HG02840 (cell line): ENCODE results near the gene AADACL4.
"Not testable (repeated sequence)": the region's sequence is repeated elsewhere in the genome, so short reads cannot be mapped to it uniquely, and the experiment has no call there.

Experiments
- ATAC-seq: cut with Tn5 transposase; IDR thresholded peaks from one replicate; pipeline ENCODE4 v1.9.1; 2021; ENCODE audit warnings: mild to moderate bottlenecking, moderate library complexity, moderate number of reproducible peaks; ENCODE audit not compliant: unreplicated experiment, low FRiP score

The AADACL4 gene

DNA sequence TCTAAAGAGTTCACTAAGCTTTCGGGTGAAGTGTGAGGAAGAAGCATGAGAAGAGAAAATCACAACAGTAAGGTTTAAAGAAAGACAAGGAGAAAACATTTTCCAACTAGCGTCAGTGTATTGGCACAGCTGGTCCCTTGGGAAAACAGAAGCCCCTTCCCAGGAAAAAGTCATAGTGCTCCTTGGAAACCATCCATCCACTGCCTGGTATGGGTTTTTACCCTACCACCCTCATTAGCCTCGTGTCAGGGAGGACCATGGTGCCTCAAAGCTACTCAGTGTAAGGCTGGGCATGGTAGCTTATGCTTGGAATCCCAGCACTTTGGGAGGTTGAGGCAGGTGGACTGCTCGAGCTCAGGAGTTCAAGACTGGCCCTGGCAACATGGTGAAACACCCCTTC lies 12.7 kb downstream of the AADACL4 start:
- ATAC-seq: no peak

DNA sequence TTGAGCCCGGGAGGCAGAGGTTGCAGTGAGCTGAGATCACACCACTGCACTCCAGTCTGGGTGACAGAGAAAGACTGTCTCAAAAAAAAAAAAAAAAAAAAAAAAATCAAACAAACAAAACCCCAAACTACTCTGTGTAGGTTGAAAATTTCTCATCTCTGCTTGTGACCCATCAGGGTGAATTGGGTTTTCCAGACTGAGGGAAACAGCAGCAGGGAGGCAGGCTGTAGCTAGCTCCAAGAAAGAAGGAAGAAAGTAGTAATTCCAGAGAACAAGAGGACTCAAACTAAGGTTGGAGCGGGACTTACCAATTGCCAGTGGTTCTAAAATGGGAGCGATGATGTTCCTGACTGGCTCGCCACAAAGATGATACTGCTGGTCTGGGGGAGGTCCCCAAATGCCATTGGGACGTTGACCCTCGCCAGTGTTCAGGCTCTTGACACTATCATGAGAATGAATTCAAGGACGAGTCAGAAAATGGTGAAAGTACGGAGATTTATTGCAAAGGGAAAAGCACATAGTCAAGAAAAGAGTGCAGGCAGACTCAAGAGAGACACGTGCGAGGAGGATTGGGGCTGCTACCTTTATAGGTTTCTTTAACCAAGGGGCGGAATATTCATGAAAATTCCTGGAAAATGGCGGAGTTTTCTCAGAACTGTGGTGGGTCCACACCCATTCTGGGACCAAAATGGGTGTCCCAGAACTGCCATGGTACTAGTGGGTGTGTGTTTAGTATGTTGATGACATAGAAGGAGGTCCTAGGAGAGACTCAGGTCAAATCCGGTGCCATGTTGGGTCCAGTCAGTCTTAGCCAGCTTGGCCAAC lies 13.4 kb downstream of the AADACL4 start:
- ATAC-seq: no peak

DNA sequence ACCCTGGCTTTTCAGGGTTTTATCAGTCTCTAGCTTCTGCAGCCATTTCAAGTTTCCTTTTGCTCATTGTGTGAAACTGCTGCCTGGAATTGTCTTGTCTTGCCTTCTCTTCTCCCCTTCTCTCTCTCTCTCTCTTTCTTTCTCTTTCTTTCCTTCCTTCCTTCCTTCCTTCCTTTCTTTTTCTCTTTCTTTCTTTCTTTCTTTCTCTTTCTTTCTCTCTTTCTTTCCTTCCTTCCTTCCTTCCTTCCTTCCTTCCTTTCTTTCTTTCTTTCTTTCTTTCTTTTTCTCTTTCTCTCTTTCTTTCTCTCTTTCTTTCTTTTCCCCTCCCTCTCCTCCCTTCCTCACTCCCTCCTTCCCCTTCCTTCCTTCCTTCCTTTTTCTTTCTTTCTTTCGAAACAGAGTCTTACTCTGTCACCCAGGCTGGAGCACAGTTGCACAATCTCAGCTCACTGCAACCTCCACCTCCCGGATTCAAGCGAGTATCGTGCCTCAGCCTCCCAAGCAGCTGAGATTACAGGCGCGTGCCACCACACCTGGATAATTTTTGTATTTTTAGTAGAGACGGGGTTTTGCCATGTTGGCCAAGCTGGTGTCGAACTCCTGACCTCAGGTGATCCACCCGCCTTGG lies 14.1 kb downstream of the AADACL4 start:
- ATAC-seq: not testable (repeated sequence)

DNA sequence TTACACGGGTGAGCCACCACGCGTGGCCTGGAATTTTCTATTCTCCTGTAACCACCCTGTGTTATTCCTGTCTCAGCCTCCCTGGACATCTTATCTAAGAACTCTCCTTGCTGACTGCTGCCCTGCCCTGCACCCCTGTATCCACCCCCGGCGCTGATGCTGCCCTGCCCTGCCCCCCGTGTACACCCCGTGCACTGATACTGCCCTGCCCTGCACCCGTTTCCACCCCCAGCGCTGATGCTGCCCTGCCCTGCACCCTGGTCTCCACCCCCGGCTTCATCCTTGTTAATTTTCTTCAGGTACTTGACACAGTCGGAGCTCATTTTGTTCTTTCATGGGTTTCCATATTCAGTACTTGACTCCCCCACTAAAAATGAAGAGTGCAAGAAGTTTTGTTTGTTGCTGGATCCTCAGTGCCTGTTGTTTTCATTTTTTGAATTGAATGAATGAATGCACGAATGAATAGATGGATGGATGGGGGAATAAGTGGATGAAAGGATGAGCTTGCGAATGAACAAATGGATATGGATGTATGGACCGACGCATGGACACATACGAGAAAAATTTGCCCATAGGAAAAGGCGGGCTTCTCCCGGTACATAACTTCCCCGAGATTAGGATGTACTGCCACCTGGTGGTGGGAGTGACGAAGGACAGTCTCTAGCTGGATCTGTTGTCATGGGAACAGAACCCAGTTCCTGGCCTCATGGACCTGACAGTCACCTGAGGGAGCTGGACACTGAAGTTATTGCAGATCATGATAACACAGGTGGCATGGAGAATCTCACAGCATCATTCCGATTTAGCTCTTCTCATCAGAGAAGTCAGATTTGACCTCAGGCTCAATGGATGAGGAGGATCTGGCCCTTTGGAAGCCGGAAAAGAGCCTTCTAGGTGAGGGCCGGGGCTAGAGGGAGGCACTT lies 14.9 kb downstream of the AADACL4 start:
- no peak for ATAC-seq

DNA sequence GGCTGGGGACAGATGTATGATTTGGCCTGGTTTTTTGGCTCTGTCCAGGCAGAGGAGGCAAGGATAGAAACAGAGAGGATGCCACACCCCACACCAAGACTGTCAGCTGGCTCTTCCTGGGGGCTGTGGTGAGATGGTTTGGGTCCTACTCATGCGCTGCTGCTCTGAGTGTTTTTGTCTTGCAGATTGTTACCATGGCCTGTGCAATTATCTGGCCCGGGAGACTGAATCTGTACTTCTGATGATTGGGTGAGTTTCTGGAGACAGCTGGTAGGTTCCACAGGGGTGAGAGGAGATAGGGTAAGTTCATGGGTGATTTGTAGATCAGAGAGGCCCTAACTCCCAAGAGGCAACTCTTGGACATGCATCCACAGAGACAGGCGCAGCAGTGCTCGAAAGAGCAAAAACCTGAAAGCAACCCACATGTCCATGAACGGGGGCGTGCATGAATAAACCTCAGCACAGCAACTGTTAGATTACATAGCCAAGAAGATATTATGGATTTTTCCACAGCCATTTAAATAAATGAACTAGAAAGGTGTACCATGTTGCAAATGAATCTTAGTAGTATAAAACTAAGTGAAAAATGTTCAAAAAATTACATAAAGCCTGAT lies 17.8 kb downstream of the AADACL4 start:
- no peak for ATAC-seq

DNA sequence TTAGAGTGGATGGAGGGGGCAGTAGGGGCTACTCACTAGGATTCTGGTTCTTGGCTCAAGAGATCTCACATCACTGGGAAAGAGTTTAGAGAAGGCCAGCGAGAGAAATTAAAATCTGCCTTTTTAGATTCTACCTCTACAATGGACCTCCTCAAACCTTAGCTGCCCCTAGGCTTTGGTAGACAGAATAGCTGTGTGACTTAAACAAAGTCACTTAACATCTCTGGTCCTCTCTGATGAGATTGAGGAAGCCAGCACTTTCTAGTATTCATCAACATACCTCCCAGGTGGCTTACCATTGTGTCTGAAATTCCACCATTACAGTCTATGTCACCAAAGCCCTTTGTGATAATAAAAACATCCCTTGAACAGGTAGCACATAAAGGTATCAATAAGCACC lies 18.7 kb downstream of the AADACL4 start:
- ATAC-seq: no peak

DNA sequence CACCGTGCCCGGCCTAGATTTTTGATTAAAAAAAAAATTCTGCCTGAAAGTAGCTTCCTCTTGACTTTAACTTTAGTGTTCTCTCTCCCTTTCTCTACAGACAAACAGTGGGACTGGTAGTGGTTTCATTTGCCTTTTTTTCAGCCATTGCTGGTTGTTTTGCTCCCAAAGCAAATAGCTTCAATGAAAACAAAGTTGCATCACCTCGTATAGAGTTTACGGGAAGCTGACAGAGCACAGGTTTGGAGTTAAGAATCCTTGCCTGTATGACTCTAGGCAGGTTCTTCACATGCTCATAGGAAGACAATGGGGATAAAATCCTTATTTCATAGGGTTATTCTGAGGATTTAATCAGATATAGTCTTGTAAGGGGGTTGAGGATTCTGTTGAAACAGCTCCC lies 21.6 kb downstream of the AADACL4 start:
- ATAC-seq: no peak

DNA sequence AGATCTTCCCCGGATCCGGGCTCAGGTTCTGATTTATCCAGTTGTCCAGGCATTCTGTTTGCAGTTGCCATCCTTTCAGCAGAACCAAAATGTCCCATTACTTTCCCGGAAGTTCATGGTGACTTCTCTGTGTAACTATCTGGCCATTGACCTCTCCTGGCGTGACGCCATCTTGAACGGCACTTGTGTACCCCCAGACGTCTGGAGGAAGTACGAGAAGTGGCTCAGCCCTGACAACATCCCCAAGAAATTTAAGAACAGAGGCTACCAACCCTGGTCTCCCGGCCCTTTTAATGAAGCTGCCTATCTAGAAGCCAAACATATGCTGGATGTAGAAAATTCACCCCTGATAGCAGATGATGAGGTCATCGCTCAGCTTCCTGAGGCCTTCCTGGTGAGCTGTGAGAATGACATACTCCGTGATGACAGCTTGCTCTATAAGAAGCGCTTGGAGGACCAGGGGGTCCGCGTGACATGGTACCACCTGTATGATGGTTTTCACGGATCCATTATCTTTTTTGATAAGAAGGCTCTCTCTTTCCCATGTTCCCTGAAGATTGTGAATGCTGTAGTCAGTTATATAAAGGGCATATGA lies 22.4 kb downstream of the AADACL4 start:
- no peak for ATAC-seq

DNA sequence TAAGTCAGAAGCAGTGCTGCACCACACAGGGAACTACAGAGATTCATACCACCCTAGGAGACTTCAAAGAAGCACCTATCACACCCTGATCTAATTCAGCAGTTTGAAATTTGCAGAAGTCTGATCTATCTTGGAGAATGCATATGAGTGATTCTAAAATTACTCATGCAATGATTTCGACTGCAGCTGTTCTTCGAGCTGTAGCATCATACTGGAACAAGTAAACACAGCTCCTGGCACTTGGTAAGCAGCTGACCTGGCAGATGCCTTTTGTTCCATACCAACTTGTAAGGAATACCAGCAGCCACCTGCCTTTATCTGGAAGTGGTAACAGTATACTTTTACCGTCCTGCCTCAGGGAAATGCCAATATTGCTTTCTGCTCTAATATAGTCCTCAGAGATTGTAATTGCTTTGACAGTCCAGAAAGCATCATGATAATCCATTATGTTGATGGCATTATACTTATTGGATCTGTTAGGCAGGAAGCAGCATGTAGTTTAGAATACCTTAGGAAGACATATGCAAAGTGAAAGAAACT lies 25.7 kb downstream of the AADACL4 start:
- no peak for ATAC-seq

DNA sequence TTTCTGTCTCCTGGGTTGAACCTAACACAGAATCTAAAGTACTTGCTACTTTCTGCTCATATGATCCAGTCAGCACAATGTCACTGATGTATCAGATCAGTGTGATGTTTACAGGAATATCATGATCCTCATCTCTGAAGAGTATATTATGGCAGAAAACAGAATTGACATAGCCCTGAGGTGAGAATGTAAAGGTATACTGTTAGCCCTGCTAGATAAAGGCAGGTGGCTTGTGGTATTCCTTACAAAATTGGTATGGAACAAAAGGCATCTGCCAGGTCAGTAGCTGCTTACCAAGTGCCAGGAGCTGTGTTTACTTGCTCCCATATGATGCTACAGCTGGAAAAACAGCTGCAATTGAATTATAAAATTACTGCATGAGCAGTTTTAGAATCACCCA lies 30.5 kb downstream of the AADACL4 start:
- ATAC-seq: no peak

DNA sequence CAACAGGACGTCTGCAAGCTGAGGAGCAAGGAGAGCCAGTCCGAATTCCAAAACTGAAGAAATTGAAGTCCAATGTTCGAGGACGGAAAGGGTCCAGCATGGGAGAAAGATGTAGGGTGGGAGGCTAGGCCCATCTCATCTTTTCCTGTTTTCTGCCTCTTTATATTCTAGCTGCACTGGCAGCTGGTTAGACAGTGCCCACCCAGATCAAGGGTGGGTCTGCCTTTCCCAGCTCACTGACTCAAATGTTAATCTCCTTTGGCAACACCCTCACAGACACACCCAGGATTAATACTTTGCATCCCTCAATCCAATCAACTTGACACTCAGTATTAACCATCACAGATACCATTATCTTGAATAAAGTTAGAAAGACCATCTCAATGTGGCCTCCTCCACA lies 32.2 kb downstream of the AADACL4 start:
- ATAC-seq: not testable (repeated sequence)

DNA sequence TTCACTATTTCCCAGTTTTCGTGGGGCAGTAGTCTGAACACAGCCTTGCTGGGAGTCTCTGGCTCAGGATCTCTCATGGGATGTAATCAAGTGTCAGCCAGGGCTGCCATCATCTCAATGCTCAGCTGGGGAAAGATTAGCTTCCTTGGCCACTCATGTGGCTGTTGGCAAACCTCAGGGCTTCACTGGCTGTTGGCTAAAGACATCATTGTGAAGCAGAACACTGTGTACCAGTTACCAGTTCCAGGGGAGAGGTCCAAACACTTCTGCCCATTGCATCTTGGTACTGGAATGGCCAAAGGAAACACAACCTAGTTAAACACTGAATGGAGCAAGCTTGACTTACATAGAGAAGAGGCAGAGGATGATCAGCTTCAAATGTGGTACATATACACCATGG lies 33.7 kb downstream of the AADACL4 start:
- no peak for ATAC-seq

DNA sequence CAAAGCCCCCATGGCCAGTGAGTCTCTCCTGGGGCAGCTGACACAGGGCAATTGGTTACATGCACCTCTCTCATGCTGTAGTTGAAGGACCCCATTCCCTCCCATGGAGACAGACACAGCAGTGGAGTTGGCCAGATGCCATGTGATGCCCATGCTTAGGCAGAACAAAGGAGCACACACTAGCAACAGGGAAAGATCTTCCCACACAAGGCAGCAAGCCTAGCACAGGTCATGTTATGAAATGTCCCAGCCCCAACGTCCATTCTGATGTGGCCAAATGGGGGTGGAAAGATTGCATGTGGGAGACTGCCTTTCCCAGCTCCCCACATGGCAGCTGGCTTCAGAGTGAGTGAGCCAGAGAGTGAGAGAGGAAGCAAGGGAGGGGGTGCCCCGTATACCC lies 34.5 kb downstream of the AADACL4 start:
- ATAC-seq: no peak

DNA sequence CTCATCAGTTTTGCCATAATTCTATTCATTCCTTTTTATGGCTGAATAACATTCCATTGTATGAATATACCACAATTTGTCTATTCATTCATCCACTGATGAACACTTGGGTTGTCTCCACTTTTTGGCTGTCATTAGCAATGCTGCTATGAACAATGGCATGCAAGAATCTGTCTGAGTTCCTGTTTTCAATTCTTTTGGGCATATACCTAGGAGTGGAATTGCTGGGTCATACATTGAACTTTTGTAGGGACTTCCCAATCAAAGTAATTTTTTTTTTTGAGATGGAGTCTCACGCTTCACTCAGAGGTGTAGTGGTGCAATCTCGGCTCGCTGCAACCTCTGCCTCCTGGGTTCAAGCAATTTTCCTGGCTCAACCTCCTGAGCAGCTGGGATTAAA lies 34.9 kb downstream of the AADACL4 start:
- no peak for ATAC-seq

DNA sequence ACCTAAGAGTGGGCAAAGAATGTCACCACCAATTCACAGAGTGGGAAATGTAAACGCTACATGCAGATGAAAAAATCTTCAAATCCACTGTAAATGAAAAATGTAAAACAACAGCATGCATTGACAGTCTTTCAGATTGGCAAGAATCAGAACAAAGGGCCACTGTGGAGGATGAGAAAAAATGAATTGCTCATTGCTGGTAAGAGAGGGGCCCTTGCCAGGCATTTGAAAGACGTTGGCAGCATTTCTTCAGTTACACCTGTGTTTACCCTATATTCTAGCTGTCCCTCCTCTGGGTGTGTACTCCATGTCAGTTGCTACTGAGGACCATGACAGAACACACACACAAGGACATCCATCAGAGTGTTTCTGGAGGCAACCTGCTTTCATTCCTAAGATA lies 46.3 kb downstream of the AADACL4 start:
- ATAC-seq: no peak

DNA sequence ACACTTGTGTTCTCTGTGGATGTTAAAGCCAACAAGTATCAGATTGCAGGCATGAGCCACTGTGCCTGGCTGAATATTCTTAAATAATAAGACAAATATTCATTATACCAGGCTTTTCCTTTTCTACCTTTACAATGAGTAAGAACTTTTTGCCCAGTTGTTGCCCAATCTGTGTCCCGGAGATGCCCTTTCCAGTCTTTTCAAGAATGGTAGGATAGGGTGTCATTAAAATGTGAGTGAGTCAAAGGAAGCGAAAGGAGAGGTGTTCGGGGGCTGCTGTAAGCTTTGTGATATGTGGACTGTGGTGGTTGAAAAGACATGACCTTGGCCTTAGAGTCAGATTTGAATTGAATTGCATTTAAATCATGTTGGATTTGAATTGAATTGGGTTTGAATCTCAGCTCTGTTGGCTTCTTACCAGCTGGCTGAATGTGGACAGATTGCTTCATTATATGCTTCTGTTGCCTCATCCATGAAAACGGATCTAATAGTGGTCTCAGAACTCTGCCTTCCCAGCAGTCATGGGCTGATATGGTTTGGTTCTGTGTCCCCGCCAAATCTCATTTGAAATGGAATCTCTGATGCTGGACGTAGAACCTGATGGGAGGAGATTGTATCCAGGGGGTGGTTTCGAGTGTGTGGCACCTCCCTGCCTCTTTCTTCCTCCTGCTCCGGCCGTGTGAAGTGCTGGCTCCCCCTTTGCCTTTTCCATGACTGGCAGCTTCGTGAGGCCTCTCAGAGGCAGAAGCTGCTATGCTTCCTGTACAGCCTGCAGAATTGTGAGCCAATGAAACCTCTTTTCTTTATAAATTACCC lies 49.3 kb downstream of the AADACL4 start:
- ATAC-seq: no peak

DNA sequence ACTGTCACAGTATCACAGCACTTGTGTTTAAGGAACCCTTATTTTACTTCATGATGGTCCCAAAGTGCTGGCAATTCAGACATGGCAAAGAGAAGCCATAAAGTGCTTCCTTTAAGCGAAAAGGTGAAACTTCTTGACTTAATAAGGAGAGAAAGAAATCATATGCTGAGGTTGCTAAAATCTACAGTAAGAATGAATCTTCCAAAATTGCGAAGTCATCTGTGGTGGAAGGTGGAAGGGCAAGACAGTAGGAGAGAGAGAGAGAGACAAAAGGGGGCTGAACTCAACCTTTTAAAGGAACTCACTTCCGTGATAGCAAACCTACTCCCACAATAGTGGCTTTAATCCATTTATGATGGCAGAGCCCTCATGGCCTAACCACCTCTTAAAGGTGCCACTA lies 52.8 kb downstream of the AADACL4 start:
- no peak for ATAC-seq

DNA sequence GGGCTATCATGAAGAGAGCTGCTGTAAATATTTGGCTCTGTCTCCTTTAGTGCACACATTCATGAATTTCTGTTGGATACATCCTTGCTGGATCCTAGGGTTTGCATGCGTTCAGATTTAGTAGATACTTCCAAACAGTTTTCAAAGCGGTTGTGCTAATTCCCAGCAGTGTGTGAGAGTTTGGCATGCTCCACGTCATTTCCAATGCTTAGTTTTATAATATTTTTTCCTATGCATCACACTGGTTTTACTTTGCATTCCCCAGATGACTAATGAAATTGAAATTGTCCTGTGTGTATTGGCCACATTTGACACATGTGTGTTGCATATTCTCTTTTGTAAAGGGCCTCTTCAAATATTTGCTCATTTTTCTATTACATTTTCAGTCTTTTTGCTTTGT lies 53.5 kb downstream of the AADACL4 start:
- no peak for ATAC-seq

DNA sequence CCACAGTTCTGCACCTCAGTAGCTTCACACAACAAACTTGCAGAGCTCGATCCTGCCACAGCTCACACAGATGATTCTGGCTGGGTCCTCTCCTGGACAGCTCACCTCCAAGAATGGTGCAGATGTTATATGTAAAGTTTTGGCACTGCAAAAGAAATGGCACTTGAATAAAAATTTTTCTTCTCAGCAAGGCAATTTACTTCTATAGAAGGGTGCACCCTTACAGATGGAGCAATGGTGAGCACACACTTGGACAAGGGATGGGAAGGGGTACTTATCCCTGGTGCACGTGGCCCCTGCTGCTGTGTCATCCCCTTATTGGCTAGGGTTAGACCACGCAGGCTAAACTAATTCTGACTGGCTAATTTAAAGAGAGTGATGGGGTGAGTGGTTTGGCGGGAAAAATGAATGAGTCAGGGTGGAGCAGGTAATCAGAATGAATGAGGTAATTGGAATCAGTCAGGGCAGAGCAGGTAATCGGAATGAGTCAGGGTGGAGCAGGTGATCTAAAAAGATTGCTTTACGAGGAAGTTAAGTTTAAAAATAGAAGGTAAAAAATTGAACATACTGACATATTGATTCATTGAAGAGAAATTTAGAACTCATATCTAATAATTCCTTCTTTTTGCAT lies 60.1 kb downstream of the AADACL4 start:
- ATAC-seq: no peak
